ENCODE data around the gene SLC34A1.

Gene SLC34A1

DNA sequence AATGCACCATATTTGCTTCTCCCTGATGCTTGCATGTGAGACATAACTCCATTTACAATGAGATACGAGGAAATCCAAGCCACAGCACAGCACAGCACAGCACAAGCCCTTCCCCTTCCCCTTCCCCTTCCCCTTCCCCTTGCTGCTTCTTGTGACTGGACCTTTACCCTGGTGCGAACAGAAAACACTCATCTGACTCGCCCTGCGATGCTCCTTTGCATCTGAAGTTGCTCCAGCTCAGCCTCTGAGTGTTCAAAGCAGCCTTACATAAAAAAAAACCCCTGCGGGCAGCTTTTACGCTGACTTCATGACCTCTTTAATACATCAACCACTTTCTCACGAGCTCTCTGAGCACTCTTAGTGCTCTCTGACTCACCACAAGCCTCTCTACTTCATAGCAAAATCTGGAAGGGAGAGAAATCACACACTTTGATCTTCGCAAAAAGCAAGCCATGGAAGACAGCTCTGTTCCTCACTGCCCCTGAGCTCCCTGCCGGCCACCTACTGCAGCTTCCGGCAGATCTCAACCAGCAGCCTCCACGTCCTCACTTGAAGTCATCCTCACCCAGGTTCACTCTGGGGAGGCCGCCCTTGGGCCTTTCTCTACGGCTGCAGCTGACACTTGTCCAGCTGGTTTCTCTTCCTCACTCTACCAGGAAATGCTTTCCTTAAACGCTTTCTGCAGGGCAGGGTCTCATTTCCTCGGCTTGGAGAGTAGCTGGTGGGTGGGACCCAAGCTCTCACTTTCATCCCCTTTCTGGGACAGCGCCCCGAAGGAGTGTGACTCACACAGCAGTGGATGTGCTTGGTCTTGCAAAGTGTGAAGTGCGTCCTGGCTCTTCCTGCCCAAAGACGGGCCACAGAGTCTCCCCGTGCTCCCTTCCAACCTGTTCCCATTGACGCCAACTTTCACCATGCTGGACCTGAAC, 5.3 kb downstream of the SLC34A1 start:
- DNase-seq: no peak

DNA sequence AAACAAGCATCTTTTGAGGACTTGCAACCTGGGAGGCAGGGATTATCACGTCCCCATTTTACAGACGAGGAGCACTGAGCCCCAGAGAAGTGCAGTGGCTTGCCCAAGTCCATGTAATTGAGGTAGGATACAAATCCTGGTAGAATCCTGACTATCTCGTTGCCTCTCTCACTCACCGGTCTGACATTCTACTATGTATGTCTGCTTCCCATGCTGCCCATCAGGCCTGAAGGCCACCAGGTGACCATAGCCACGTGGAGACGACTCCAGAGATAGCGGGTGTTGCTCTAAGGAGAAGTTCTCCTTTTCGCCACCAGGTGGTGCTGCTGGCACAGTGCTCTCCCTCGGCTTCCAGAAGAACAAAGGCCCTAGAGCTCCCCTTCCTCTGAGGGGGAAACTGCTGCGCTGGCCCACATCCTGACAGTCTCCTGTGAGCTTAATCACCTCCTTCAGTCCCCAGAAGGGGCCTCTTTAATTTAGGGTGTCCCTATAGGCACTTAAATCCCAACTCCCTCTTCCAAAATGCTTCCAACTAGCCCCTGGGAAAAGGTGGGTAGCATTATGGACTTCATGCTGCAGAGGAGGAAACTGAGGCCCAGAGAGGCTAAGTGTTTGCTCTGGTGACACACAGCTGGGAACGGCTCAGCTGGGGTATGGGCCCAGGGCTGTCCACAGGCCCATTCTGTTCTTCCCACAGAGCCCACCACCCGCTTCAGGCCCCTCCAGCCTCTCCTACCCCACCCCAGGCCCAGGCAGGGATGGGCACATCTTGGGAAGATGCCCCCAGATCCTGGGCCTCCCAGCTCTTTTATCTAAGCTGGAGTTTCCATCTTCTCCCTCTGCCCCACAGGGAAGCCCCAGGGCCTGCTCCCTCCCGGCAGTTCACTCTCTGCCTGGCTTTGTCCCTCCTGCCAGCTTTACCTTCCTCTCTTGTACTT, 6.4 kb downstream of the SLC34A1 start:
- DNase-seq: peak; percentile 5

DNA sequence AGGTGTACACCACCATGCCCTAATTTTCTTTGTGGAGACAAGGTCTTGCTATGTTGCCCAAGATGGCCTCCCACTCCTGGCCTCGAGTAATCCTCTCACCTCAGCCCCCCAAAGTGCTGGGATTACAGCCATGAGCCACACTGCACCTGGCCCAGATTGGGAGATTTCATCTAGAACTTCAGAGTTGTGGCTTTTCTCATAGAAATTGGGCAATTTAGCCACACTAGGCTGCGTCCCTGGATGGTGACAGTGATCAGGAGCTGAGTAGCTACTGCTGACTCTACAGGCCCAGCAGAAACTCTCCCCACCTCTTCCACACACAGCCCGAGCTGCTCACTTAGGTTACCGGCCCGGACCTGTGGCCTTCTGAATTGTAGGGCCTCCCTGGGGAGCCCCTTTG, 8.5 kb downstream of the SLC34A1 start:
- no peak for DNase-seq

DNA sequence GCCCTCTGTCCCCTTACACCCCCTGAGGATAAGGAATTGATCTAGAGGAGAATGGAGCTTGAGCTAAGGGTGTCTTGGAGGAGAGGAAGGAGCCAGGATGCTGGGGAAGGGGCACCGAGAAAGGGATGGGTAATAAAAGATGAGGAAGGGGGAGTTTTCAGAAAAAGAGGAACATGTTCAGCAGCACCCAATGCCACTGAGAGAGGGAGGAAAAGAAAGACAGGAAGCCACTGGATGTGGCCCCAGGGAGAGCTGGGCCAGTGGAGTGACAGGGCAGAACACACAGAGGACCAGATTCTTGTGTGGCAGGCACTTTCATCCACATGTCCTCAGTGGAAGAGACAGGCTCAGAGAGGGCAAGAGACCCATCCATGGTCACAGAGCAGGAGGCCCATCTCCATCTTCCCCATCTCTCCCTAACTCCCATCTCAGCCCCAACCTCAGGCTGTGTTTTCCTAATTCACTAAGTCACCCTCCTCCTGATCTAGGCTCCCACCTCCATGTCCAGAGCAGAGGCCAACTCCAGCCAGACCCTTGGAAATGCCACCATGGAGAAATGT, 9.1 kb downstream of the SLC34A1 start:
- DNase-seq: no peak

DNA sequence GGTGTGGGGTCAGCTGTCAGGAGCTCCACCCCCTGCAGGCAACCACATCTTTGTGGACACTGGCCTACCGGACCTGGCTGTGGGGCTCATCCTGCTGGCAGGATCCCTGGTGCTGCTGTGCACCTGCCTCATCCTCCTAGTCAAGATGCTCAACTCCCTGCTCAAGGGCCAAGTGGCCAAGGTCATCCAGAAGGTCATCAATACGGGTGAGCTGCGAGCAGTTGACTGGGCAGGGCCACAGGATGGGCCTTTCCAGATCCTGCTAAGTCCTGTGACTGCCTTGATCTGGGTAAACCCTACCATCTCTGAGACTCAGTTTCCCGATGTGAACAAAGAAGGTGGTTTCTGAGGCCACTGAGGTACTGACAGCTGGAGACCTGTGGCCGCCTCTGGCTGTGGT, 9.8 kb downstream of the SLC34A1 start:
- DNase-seq: no peak

DNA sequence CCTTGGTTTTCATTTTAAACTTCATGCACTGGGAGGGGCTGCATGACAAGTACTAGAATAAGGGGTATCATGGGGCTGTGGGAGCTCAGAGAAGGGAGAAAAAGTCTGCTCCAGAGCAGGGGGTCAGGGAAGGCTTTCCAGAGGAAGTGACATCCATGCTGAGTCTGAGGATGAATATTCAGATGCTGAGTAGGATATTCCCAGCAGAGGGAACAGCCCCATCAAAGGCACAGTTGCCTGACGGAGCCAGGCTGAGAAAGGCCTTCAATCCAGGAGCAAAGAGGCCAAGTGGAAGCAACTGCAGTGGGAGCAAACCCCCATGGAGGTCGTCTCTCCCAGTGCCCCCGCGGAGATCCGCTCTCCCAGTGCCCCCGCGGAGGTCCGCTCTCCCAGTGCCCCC, 11.8 kb downstream of the SLC34A1 start:
- DNase-seq: no peak

DNA sequence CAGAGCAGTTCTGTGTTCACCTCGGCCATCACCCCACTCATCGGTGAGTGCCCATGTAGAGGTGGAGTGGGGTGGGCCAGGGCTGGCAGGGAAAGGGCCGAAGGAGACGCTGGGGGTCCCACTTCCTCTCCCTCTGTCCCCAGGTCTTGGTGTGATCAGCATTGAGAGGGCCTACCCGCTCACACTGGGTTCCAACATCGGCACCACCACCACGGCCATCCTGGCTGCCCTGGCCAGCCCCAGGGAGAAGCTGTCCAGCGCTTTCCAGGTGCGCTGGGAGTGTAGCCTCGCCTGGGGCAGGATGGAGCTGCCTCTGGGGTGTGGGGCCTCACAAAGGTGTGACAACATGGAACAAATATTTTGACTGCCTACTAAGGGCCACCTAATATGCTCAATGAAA, 12.6 kb downstream of the SLC34A1 start:
- no peak for DNase-seq

DNA sequence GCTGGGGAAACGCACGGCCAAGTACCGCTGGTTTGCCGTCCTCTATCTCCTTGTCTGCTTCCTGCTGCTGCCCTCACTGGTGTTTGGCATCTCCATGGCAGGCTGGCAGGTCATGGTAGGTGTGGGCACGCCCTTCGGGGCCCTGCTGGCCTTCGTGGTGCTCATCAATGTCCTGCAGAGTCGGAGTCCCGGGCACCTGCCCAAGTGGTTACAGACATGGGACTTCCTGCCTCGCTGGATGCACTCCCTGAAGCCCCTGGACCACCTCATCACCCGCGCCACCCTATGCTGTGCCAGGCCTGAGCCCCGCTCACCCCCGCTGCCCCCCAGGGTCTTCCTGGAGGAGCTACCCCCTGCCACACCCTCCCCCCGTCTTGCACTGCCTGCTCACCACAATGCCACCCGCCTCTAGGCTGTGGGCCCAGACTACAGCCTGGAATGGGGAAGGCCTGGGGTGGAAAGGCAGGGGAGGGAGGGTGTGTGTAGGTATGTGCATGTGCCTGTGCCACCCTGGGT, 13.7 kb downstream of the SLC34A1 start:
- DNase-seq: no peak

DNA sequence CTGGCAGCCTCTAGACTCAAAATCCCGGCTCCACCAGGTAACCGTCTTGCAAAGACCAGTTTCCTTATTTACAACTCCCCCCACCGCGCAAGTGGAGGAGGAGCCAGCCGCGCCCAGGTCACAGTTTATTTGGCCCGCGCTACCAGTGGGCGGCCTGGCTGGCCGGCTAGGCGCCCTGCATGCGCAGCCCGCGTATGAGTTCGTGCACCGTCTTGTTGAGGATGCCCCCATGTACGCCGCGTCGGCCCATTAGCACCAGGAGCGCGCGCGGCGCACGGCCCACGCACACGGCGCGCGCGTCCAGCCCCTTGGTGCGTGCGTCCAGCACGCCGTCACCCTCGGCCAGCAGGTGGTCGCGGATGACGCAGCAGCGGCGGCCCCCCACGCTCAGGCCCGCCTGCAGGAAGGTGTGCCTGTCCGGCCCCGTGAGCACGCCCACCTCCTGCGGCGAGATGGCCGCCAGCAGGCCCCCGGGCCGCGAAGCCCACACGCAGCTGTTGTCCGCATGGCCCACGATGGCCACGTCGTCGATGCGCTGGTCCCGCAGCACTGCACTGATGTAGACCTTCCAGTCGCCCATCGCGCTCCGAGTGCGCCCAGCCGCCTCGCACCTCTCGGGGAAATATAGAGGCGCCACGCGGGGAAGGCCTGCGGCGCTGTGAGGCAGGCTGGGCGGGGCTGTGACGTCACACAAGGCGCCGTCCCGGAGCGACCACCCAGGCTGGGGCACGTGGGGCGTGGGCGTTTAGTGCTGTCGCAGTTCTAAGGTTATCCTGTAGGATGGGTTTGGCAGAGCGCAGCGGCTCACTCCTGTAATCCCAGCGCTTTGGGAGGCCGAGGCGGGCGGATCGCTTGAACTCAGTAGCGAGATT, 16.0 kb downstream of the SLC34A1 start, which contains the start of gene PFN3:
PFN3 (minus strand) TSS at position 665 of the 872 bp plus-strand sequence; CDS start at position 580, 85 bp downstream.
- no peak for DNase-seq

DNA sequence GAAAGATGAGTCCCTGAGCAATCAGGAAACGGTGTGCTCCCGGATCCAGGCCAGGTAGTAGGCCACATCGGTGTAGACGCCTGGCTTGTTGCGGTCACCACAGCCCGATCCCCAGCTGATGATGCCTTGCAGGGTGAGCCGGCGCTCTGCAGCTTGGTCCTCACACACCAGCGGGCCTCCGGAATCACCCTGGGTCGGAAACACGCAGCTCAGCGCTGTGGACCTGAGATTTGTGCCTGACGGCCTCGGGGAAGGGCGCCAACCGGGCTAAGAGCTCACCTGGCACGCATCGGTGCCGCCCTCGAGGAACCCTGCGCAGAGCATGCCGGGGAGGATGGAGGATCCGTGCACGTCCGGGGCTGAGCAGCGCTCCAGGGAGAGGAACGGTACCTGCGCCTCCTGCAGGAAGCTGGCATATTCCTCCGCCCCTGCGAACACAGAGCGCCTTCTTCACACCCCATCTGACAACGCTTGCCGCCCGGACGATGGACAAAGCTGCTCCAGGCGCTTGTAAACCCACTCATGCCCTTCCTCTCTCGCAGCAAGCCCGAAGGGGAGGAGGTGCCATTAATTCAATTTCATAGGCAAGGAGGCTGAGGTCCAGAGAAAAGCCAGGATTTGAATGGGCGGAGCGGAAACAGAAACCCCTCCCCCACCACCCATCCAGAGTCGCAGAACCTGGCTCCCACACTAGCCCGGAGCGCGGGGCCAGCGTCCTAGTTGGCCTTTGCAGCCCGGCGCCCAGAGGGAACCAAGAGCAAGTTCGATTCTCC, 18.2 kb downstream of the SLC34A1 start:
- peak; percentile 35 for DNase-seq

DNA sequence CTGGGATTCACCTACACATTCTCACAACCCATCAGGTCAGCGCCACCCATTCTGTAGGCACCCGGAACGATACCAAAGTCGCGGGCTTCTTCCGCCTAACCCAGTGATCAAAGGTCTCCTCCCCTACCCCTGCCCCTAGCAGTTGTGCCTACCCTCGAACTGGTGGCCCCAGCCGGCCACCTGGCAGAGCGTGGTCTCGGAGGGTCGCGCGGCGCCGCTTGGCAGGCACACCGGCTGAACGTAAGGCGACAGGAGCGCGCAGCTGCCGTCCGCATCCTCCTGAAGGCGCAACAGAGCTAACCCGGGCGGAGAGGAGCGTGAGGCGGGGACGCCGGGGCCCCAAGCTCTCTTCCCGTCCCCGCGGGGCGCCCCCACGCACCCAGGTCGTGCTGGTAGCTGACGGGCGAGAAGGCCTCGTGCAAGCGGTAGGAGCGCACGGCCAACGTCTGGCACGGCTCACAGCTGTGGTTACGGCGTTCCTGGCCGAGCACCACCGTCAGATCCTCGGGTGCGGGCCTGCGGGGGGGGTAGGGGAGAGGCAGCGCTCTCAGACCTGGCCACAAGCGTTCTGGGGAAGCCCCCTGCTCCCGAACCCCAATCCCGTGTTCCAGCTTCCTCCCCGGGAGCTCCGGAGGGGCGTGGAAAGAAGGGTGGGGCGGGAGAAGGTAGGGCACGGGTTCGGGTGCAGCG, 19.0 kb downstream of the SLC34A1 start:
- DNase-seq: no peak

DNA sequence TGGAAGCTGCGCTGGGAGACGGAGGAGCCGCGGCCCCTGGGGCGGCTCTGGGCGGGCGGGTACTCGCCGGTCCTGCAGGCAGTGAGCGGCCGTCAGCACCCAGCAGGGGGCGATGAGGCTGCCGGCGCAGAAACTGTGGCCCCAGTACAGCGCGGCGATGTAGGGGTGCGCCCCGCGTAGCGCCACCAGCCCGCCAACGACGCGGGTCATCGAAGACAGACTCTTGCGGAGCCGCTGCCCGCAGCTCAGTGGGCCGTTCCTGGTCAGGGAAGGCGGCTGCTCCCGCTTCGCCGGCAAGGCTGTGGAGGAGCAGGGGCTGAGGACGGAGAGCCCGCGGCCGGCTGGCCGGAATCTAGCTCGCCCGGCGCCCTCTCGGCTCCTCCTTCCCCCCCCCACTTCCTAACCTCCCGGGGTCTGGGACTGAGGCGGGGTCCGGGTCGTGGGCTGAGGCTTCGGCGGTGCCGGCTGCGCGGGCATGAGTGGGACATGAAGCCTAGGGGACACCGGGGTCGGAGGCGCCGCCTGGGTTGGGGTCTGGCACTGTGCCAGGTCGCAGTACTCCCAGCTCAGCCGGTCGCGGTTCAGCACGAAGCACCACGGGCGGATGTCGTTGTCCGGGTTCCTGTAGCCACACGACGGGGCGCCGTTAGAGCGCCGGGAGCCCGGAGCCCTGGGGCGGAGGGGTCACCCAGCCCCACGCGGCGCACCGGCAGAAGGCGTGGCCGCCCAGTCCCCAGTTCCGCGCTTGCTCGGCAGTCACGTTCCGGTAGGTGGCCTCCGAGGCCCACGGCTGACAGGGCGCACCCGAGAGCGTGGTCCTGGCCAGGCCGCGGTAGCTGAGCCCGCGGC, 19.8 kb downstream of the SLC34A1 start:
- DNase-seq: peak; percentile 25

DNA sequence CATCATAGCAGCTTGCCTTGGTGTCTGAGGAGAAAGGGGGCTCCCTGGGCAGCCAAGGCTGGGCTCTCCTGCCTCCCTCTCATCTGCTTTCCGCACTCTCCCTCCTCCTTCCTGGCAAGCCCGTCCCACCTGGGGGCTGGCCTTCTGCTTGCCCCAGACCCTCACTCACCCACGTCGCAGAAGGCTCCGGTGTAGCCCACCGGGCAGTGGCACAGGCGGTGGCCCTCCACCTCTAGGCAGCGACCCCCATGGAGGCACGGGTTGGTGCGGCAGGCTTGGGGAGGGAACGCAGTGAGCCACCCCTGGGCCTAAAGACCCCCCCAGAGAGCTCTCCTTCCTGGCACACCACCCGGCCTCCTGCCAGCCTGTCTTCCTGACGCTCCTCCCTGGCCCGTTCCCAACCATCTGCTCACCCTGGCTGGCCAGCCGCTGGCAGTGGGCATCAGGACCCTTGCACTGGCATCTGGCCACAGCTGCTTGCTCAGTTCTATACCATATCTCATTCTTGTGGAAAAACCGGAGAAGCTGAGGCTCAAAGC, 20.5 kb downstream of the SLC34A1 start:
- DNase-seq: peak; percentile 22

DNA sequence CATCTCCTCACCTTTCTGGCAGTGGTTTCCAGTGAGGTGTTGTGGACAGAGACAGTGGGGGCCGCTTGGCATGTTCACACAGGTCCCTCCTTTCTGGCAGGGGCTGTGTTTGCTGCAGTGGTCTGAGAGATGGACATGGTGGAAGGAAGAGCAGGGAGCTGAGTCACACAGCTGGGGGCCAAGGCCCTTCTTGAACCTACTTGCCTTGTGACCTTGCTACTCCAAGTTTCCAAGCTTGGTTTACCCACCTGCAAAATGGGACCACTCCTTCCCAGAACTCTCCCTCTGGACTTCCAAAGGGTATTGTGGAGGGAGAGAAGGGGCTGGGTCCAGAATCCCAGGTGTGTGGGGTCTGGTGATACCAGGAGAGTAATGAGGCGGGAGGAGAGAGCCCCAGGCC, 21.1 kb downstream of the SLC34A1 start:
- no peak for DNase-seq

DNA sequence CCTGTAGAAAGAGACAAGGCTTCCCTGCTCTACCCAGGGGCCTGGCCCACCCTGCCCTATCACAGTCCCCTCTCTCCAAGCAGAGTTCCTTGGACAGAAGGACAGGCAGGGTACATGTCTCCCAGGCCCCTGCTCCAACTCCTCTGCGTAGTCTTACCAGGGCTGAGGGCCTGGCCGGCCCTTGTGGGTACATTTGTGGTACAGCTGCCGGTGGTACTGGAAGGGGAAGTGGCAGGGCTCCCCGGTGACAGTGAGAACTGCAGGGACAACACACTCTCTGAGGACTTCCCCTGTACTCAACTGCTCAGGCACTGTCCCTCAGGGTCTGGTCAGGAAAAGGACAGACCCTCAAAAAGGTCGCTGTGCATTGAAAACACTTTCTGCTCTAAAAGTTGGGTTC, 21.6 kb downstream of the SLC34A1 start:
- no peak for DNase-seq

DNA sequence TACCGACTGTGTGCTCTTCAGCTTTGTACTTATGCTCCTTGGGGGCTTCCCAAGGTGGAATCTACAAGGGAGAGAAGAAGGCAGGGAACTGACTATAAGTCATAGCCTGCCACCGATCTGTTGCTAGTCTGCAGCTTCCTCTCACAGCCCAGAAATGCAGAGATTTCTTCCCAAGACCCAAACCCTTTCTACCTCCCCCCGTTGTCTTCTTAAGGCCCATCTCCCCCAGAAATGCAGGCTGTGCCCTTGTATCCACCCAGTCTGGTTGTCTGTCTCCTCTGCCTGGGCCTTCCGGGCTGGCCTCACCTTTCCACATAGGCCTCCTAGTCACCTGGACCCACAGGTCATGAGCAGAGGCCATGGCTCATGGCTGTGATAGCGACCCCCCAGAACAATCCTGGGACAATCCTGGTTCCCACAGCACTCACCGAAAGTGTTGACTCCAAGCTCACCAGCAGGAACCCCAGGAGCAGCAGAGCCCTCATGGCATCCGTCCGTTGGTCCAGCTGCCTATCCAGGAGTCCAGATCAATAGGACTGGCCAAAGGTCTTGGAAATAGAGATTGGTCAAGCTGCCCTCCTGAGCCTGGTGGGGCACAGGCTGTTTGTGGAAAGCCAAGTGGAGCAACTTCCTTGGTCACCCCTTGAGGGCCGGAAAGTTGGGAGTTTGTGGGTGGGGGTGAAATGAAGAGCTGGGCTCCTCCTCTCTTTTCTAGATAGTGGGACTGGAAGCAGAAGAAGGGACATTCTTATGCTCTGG, 25.0 kb downstream of the SLC34A1 start, which contains the start of gene F12:
F12 (minus strand) TSS at position 522 of the 759 bp plus-strand sequence; CDS start at position 485, 37 bp downstream.
- no peak for DNase-seq

DNA sequence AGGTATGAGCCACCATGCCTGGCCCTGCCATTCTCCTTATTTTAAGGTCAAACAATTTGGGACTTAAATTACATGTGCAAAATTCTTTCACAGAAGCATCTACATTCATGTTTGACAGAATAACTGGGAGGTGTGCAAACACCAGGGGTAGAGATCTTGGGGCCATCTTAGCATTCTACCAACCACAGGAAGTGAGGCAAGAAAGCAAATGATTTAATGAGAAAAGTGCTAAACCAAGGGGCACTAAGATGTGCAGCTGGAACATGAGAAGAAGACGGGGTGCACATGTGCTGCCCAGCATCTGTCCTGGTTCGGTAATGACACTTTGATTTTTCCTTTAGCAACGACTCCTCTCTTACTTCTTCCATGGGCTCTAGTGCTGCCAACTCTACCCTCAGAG, 26.3 kb downstream of the SLC34A1 start:
- DNase-seq: no peak

DNA sequence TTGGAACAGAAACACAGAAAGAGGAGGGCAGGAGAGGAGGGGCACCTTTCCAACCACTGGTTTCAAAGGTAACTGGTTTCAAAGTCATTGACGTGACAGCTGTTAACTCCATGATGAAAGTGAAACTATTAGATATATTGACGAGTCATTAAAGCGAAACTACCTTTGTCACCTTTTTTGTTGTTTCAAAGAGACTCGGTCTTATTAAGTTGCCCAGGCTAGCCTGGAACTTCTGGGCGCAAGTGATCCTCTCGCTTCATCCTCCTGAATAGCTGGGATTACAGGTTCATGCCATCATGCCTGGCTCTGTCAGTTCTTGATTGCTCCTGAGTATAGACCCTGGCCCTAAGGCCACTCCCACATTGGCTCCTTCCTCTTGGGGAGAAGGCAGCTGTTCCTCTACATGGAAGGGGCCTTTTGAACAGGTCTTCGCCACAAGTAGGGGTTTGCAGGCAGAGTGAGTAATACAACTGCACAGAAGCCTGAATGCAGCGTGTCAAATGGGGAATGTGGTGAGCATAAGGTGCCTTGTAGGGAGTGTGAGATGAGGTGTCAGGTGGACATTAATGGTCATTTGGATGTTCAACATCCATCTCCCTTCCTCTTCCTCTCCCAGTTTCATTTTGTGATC, 28.5 kb downstream of the SLC34A1 start:
- DNase-seq: no peak

All from NCI-H524 treated with DMSO at 0.1 percent for 48 hours (cell line).